T47D (cell line): ENCODE measurements around the gene KCNH2.

Experiments used
- DNase-seq, 2 experiments: peaks; one replicate each; pipeline versions ENCODE4 v3.0.0 to v3.0.0-alpha.2; 2011 to 2012; ENCODE audit warnings: low read depth in 1 of 2, low spot score in 1 of 2
- JUND ChIP-seq: IDR thresholded peaks from 2 replicates; pipeline ENCODE4 v1.6.1; 2012; ENCODE audit warnings: low read depth
- in situ Hi-C: cut with HindIII; loops from 2 replicates; pipeline ENCODE4 v1.10.0; 2016; ENCODE audit warnings: low sequenced_read_pairs, low pct_unique_long_range_greater_than_20kb

KCNH2 gene

DNA sequence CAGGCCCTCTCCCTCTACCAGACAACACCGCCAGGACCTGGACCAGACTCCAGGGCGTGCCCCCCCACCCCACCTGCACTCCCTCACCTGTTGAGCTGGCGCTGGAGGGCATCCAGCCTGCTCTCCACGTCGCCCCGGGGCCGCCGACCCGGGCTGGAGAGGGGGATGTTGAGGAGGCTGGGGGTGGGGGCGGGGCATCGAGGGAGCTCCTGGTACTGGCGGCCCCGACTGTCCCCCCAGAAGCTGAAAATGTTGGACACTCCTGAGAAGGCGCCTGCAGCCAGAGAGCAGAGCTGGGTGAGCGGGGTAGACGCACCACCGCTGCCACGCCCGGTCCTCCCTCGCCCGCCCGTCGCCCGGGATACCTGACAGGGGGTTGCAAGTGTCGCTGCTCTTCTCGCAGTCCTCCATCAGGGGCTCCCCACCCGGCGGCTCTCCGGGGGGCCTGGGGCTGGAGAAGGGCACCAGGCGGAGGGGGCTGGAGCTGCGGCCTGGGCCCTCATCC lies 30.8 kb downstream of the KCNH2 start:
- in situ Hi-C loops: no loop called here
- no peak for DNase-seq
- TF ChIP-seq JUND: no peak

GRCh38 chr7:150946421-150947240 lies 31.5 kb downstream of the KCNH2 start:
- in situ Hi-C loops: no loop called here
- no peak for TF ChIP-seq JUND
- no peak for DNase-seq

DNA sequence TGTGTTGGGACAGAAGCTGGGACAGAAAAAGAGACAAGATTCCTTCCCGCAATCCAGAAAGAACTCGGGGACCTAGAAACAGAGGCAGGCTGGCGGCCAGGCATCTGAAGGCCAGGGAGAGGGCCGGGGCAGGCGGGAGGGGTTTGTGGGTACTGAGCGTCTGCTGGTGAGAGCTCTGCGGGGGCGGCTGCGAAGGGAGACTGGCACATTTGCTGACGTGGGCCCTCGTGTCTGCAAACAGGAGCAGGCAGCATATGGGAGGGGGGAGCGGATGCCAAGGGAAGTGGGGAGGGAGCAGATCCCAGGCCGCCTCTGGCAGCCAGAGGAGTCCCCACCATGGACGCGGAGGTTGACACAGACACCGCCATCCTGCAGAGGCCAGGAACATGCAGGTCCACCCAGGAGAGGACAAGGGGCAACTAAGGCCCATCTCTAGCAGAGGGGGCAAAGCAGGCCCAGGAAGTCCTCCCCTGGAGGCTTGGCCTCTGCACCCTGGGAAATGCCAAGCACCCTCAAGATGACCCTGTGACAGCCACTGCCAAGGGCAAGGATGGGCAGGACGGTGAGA lies 32.2 kb downstream of the KCNH2 start:
- no peak for DNase-seq
- in situ Hi-C loops: no loop called here
- no peak for TF ChIP-seq JUND

DNA sequence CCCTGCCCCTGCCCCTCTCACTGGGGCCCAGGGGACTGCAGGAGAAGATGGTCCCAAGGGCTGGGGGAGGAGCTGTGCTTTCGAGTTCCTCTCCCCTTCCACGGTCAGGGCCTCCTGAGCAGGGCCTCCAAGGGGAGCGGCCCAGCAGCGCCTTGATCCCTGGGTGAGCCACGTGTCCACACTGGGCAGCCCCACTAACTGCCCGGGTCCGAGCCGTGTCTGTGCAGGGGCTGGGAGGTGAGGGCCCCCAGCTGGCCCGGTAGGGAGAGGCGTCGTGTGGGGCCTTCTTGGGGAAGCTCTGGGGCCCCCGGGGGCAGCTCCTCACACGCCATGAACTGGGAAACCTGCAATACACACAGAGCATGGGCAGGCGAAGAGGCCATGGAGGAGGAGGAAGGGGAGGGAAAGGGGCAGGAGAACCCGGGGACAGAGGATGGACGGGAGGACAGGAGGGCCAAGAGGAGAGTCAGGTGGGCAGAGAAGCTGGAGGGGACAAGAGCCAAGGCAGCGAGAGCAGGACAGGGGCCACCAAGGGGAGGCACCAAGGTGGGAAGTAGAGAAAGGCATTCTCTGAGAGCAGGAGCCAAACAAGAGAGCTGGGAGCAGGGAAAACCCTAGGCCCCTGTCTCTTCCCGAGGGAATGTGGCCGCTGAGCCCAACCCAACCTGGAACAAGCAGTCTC lies 32.8 kb downstream of the KCNH2 start:
- in situ Hi-C loops: no loop called here
- TF ChIP-seq JUND: no peak
- no peak for DNase-seq

- DNase-seq: no peak
- TF ChIP-seq JUND: no peak
- in situ Hi-C loops: no loop called here
Measured at GRCh38 chr7:150944066-150945042, 33.8 kb downstream of the KCNH2 start.

DNA sequence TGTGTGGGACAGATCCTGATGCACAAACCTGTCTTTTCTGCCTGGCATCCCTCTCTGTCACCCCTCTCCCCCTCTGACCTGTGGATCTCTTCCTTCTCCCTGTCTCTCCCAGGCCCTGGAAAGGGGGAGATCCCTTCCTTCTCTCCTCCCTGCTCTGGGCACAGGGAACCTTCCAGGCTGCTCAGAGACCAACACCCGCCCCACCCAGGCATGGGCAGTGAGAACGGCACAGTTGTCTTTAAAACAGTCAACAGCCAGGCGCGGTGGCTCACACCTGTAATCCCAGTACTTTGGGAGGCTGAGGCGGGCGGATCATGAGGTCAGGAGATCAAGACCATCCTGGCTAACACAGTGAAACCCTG lies 34.7 kb downstream of the KCNH2 start:
- no peak for DNase-seq
- TF ChIP-seq JUND: no peak
- in situ Hi-C loops: no loop called here

DNA sequence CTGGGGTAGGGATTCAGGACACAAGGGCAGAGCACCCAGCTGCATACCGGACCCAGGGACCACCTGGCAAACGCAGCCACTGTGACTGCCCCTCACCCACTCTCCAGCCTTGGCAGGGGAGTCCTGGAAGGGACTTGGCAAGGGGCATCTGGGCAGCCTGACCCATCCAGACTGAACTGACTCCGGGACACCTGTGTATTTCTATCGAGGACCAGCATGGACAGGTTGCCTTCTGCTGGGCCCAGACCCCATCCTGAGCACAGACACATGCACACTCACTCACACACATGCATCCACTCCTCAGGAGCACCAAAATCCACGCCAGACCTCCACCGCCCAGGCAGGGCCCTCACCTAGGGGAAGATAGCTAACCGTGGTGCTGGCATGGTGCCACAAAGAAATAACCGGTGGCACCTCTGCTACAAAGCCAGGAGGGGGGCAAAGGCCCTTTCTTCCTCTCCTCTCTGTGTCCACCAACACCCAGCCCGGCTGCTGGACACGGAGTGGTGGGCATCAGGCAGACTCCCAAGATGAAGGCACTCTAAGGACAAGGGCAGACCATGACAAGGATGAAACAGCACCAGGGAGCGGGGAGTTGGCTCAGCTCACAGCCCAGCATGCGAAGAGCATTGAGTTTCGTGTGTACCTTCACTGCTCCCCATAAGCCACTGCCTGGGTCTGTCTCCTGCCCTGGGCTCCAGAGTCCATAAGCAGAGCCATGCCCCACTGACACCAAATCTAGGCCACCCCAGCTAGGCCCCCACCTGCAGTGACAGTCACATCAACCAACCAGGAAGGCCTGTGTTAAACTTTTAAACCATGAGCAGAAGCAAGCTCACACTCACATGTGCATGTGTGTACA lies 35.3 kb downstream of the KCNH2 start:
- no peak for DNase-seq
- in situ Hi-C loops: no loop called here
- no peak for TF ChIP-seq JUND

DNA sequence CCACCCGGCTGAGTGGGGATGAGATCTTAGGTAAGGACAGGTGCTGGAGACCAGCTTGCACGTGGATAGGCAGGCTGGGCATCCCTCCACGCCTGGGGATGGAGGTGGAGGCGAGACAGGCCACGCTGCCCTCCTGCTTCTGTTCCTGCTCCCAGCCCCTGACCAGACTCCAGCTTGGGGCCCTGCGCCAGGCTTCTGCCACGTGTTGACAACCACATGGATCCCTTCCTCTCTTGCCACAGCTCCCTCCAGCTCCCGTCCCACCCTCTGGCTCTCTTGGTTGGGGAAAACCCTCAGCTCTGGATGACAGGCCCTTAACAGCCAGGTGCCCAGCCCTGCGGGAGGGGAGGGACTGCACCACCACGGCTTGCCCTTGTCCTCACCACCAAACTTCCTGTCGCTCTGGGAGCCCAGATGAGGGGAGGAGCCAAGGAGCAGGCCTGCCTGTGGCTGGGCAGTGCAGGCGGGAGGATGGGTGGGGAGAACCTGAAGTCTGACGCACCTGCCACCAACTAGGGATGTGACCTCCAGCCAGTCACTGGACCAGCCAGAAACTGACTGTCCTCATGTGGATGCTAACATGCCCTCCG lies 36.0 kb downstream of the KCNH2 start:
- TF ChIP-seq JUND: no peak
- no peak for DNase-seq
- in situ Hi-C loops: no loop called here

- no peak for TF ChIP-seq JUND
Measured at GRCh38 chr7:150941351-150942000, 36.6 kb downstream of the KCNH2 start.

GRCh38 chr7:150940431-150941102 lies 37.6 kb downstream of the KCNH2 start:
- in situ Hi-C loops: no loop called here
- TF ChIP-seq JUND: no peak
- no peak for DNase-seq

More at GRCh38 chr7:150941351-150942000, 36.6 kb downstream of the KCNH2 start:
- DNase-seq: no peak
- in situ Hi-C loops: no loop called here
